Measurements from ENCODE around the gene KRTAP10-4.

DNA sequence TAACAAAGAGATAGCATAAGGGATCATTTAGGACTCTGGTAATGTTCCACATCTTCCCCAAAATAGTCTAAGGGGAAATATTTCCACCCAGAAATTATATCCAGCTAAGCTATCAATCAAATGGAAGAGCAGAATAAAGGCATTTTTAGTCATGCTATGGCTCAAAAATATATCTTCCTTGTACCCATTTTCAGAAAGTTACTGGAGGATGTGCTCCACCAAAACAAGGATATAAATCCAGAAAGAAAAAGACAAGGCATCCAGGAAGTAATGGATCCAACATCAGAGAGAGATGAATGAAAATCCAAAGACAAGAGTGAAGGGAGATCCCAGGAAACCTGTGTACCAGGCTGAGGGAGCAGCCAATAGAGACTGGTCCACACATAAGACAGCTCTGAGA, 35.7 kb downstream of the KRTAP10-4 start:
- TF ChIP-seq CTCF (IDR thresholded peaks at IDR 0.05): no peak
- no peak for TF ChIP-seq EP300 (IDR thresholded peaks at IDR 0.05; ENCODE audit: low read depth)
- TF ChIP-seq POLR2AphosphoS5 (IDR thresholded peaks at IDR 0.05): no peak
- TF ChIP-seq POLR2A (IDR thresholded peaks at IDR 0.05): no peak

All from transverse colon (tissue), 4 donors.